Measurements from ENCODE around the gene TEX264.
A peak's percentile ranks its signal among the peaks of the same experiment; 100 is the strongest.
"Not testable (repeated sequence)": the region's sequence is repeated elsewhere in the genome, so short reads cannot be mapped to it uniquely, and the experiment has no call there.

The TEX264 gene

GRCh38 chr3:51670823-51671733, at the start of gene TEX264:
Gene TEX264, plus strand, starts transcription at chr3:51671252. Its CDS starts 3,053 bp downstream, at chr3:51674305.
- DNase-seq, result peak; percentile 11

- DNase-seq, result no peak
Measured at GRCh38 chr3:51622413-51622812, 48.6 kb upstream of the TEX264 start.

GRCh38 chr3:51622868-51623267, 48.2 kb upstream of the TEX264 start:
- no peak for DNase-seq

- no peak for DNase-seq
Measured at GRCh38 chr3:51630513-51630912, 40.5 kb upstream of the TEX264 start.

GRCh38 chr3:51637144-51637940, 33.7 kb upstream of the TEX264 start:
- no peak for DNase-seq

GRCh38 chr3:51637941-51638471, 33.0 kb upstream of the TEX264 start:
- DNase-seq, result no peak

- no peak for DNase-seq
Measured at GRCh38 chr3:51642462-51642861, 28.6 kb upstream of the TEX264 start.

GRCh38 chr3:51646091-51646490, 25.0 kb upstream of the TEX264 start:
- no peak for DNase-seq

GRCh38 chr3:51652103-51652502, 18.9 kb upstream of the TEX264 start:
- not testable (repeated sequence) for DNase-seq

GRCh38 chr3:51653409-51653808, 17.6 kb upstream of the TEX264 start:
- not testable (repeated sequence) for DNase-seq

- DNase-seq, result no peak
Measured at GRCh38 chr3:51657234-51657633, 13.8 kb upstream of the TEX264 start.

- no peak for DNase-seq
Measured at GRCh38 chr3:51659942-51660341, 11.1 kb upstream of the TEX264 start.

GRCh38 chr3:51662456-51662855, 8.6 kb upstream of the TEX264 start:
- DNase-seq, result no peak

GRCh38 chr3:51668756-51669155, 2.3 kb upstream of the TEX264 start:
- DNase-seq, result no peak

- DNase-seq, result peak; percentile 15
Measured at GRCh38 chr3:51669241-51670052, 1.6 kb upstream of the TEX264 start.

GRCh38 chr3:51670053-51670822, 814 bp upstream of the TEX264 start:
- no peak for DNase-seq

GRCh38 chr3:51671734-51672475, 853 bp downstream of the TEX264 start:
- no peak for DNase-seq

GRCh38 chr3:51673181-51673801, 2.2 kb downstream of the TEX264 start:
- DNase-seq, result no peak

- DNase-seq, result no peak
Measured at GRCh38 chr3:51673802-51674654, 3.0 kb downstream of the TEX264 start.

- no peak for DNase-seq
Measured at GRCh38 chr3:51675201-51675611, 4.2 kb downstream of the TEX264 start.

Measured in NCI-H2081 treated with DMSO at 0.1 percent for 48 hours (cell line).